Fibroblast of the aortic adventitia (primary cell): ENCODE measurements around the gene MPPED2. TPM values are rescaled to one million over a fixed set of nuclear protein-coding genes. Genes with fewer than 3 reads are reported as not detected.

Experiments
- DNase-seq: peaks from one replicate; pipeline ENCODE4 v3.0.0-alpha.2; 2010; ENCODE audit warnings: low read depth
- H3K4me3 ChIP-seq: 2 replicates; pipeline ENCODE4 v1.5.1; 2011; ENCODE audit warnings: low read depth, mild to moderate bottlenecking, control low read depth, low read length, moderate library complexity
- total RNA-seq: library from RNA; depleted of rRNA; stranded (reverse); fragments of >200 nt; gene quantifications from 2 replicates; pipeline ENCODE4 v1.2.3, GENCODE V29; 2012; ENCODE audit warnings: low replicate concordance
- TF ChIP-seq, protein P1 (sequence below): IDR thresholded peaks from 2 replicates; pipeline ENCODE4 v1.5.1; 2011; ENCODE audit warnings: mild to moderate bottlenecking, low read length, control low read depth, inconsistent platforms; ENCODE audit not compliant: insufficient read depth

Gene MPPED2
- total RNA-seq, 1 donor: 0.18 TPM

DNA sequence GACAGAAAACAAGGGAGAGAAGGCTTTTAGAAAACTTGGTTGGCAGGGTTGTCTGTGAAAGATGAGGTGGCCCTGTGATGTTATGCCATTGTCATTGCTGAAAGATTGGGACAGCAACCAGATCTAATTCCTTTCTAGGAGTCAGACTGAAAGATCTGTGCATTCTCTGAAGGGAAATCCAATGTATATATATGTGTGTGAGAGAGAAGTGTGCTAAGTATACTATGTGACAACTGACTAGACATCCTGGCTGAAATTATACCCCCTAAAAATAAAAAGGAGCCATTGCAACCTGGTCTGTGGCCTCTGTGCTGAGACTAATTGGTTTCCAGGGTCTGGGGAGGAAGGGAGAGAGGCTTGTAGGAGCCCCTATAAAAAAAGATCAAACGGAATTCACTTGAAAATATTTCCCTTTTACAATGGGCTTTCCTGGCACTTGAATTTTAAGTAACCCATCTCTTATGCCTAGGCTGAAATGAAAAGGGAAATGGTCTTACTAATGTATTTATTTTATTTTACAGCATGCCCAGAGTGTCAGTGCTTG, 1.2 kb upstream of the MPPED2 start:
- TF ChIP-seq, protein P1, sequence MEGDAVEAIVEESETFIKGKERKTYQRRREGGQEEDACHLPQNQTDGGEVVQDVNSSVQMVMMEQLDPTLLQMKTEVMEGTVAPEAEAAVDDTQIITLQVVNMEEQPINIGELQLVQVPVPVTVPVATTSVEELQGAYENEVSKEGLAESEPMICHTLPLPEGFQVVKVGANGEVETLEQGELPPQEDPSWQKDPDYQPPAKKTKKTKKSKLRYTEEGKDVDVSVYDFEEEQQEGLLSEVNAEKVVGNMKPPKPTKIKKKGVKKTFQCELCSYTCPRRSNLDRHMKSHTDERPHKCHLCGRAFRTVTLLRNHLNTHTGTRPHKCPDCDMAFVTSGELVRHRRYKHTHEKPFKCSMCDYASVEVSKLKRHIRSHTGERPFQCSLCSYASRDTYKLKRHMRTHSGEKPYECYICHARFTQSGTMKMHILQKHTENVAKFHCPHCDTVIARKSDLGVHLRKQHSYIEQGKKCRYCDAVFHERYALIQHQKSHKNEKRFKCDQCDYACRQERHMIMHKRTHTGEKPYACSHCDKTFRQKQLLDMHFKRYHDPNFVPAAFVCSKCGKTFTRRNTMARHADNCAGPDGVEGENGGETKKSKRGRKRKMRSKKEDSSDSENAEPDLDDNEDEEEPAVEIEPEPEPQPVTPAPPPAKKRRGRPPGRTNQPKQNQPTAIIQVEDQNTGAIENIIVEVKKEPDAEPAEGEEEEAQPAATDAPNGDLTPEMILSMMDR: no peak
- H3K4me3 ChIP-seq: no peak overlapping the region
- DNase-seq: no peak

DNA sequence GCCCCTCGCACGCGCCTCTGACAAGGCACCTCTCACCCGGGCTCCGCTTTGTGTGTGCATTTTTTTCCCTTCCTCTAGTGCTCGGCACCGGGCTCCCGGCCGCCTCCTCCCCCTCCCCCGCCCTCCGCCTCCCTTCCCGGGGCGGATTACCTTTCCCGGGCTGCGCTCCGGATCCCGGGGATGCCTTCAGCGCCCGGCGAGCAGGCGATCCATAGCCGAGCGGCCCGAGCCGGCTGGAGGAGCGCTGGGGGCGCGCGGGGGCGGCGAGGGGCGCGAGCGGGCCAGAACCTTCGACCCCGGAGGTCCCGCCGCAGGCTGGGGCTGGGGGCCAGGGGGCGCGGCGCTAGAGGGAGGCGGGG, 282 bp downstream of the MPPED2 start:
- TF ChIP-seq, protein P1: no peak
- H3K4me3 ChIP-seq: peak overlapping the region; percentile 41
- no peak for DNase-seq

DNA sequence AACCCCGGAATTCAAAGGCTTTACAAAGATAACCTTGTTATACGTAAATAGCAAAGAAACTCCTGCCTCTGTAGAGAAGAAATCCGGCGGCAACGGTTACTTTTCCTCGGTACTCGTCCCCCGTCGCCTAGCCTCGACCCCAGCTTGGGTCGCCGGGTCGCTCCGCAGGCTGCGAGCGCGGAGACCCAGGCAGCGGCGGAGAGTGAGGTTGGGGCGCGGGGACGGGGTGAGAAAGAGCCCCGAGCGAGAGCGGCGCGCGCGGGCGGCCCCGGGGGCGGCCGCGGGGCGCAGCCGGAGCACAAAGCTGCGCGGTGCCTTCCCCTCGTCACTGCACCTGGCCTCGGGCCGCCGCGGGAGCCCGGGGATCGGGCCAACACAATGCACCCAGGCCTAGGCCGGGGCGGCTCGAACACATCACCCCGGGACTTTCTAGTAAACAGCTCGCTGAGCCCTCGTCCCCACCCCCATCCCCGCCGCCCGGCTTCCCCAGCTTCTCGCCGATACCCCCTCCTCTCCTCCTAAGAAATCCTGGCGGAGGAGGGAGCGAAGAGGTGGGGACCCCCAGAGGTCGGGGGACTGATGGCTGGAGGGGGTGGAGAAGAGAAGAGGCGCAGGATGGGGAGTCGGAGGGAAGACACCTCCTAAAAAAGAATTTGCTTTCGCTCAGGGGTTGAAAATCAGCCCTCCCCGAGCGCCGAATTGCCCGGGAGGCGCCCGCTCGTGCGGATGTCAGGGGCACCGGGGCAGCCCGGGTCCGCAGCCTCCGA, 845 bp downstream of the MPPED2 start:
- no peak for DNase-seq

DNA sequence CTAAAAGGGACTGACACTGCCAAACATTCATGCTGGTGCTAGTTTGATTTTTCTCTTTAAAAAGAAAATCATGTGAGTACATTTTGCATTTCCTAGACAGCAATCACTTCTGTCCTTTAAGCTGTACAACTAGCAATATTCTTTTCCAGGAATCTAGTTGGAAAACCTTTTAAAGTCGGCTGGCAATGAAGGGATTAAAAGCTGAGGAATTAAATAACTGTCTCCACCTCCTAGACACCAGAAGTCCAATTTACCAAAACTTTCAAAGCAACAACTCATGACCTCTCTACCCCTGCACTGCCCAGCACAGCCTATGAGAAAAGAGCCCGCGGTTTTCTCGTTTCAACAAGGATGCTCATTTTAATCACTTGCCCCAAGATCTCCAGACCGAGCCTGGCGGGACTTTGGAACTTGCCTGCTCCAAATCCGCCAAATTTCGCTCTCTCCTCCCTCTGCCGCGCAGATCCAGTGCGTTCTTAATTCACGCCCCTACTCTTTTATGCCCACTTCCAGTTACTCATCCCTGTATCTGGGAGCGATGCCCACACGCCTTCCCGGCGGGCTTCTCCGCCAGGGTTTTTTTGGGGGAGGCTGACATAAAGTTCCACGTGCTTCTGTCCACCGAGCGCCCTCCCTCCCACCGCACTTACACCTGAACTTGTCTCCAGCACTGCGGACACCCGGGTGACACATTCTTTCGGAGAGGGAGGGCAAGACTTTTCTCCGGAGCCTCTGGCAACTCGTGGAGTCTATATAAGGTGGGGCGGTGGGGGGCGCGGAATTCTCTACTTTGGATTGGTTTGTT, 2.5 kb downstream of the MPPED2 start:
- DNase-seq: no peak
- H3K4me3 ChIP-seq: no peak overlapping the region
- TF ChIP-seq, protein P1: no peak

More for the DNA sequence above, 845 bp downstream of the MPPED2 start:
- H3K4me3 ChIP-seq: peak overlapping the region; percentile 41
- TF ChIP-seq, protein P1: no peak

DNA sequence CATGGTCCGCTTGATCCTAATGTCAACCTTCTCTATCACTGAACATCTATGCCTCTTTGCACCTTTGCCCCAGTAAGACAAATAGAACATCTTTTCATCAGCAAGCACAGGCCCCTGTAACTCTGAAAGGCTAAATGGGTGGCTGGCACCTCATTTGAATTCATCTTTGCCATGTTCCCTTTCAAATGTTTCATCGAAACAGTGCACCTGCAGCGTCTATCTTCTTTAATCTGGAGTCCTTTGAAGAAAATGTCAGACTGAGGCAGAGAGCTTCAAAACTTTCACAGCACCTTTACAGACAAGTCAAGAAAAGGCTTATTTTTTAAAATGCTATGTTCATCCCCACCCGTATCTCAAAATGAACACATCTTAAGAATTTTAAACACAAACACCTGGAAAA, 3.4 kb downstream of the MPPED2 start:
- no peak for DNase-seq
- no peak overlapping the region for H3K4me3 ChIP-seq
- TF ChIP-seq, protein P1: no peak

DNA sequence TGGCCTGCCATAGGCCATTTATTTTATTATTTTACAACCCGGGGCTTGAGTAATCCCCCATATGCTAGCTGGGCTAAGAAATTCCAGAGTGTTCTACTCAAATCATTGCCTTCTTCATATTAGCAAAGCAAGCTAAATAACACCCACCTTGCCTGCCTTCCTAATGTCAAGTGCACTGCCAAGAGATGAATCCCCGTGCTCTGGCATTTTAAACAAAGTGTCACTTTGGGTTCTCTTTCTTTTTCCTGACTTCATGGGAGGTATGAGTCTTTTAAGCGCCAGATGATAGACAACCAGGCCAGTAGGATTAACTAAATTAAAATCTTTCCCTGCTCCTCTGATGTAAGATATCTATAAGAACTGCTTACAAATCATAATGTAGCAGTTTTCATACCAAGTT, 4.5 kb downstream of the MPPED2 start:
- H3K4me3 ChIP-seq: no peak overlapping the region
- TF ChIP-seq, protein P1: no peak
- no peak for DNase-seq
